Neural progenitor cell (in vitro differentiated cells): ENCODE results near the gene PCNX3.

Source experiments
- CTCF ChIP-seq: fragments of 200-600 bp; sonication (generic); IDR thresholded peaks from 2 replicates; pipeline ENCODE4 v1.5.1; 2017; ENCODE audit warnings: antibody characterized with exemption, mild to moderate bottlenecking
- EZH2 ChIP-seq: fragments of 200-600 bp; sonication (generic); IDR thresholded peaks from 2 replicates; pipeline ENCODE4 v1.6.1; 2017; ENCODE audit warnings: antibody characterized with exemption, mild to moderate bottlenecking, moderate library complexity
- EZH2phosphoT487 ChIP-seq: fragments of 200-600 bp; sonication (generic); IDR thresholded peaks from 2 replicates; pipeline ENCODE4 v1.6.1; 2017; ENCODE audit warnings: antibody characterized with exemption

- TF ChIP-seq CTCF (no peak), EZH2 (no peak), EZH2phosphoT487 (no peak)
These were observed 34.8 kb upstream of the PCNX3 start for GRCh38 chr11:65580756-65581155.
